ENCODE measurements around the gene PIK3R1. TPM values are rescaled to one million over a fixed set of nuclear protein-coding genes. Genes with fewer than 3 reads are reported as not detected.
A peak's percentile ranks its signal among the peaks of the same experiment; 100 is the strongest.

Gene PIK3R1
- total RNA-seq, 1 donor from 2014 or later = 89.3 TPM

- Histone ChIP-seq H3K27ac (peak overlapping the region; percentile 84 to 86), H3K27me3 (no peaks in the 10 kb centered on the region), H3K9me3 (no peaks in the 10 kb centered on the region), H3K4me1 (peaks cover 26 to 81% of the 10 kb centered on the region in 2 donors), H3K36me3 (no peaks in the 10 kb centered on the region), H3K4me3 (peak overlapping the region in 1 of 2 donors; percentile 2)
- intact Hi-C loops (cut with DNase I) = loop anchor here (5.0 kb wide), 2 partner anchors 49 to 574 kb away; partner anchors contain the start of gene PIK3R1
- TF ChIP-seq CTCF (IDR thresholded peaks at IDR 0.05) = no peak
- DNase-seq (ENCODE audit: low spot score in 2 of 2) = no peak
These were observed 50.9 kb downstream of the PIK3R1 start for GRCh38 chr5:68266457-68266856.

- intact Hi-C loops (cut with DNase I) = loop anchor here (5.0 kb wide), 2 partner anchors 50 to 575 kb away; partner anchors contain the start of gene PIK3R1
- Histone ChIP-seq H3K4me1 (peaks cover 22 to 76% of the 10 kb centered on the region in 2 donors), H3K27me3 (no peaks in the 10 kb centered on the region), H3K4me3 (peak overlapping the region; percentile 2 to 3), H3K9me3 (no peaks in the 10 kb centered on the region), H3K36me3 (no peaks in the 10 kb centered on the region), H3K27ac (peak overlapping the region; percentile 84 to 86)
- no peak for TF ChIP-seq CTCF (IDR thresholded peaks at IDR 0.05)
- DNase-seq (ENCODE audit: low spot score in 2 of 2) = no peak
These were observed 51.5 kb downstream of the PIK3R1 start for GRCh38 chr5:68267066-68267465.

- H3K36me3 ChIP-seq = no peaks in the 10 kb centered on the region
- intact Hi-C loops (cut with DNase I) = loop anchor here (5.0 kb wide), 2 partner anchors 51 to 576 kb away; partner anchors contain the start of gene PIK3R1
- no peaks in the 10 kb centered on the region for H3K9me3 ChIP-seq
- peak overlapping the region; percentile 84 to 86 for H3K27ac ChIP-seq
- peaks cover 21 to 85% of the 10 kb centered on the region in 2 donors for H3K4me1 ChIP-seq
- no peak for TF ChIP-seq CTCF (IDR thresholded peaks at IDR 0.05)
- H3K4me3 ChIP-seq = peak overlapping the region; percentile 27 to 47
- no peak for DNase-seq (ENCODE audit: low spot score in 2 of 2)
- H3K27me3 ChIP-seq = no peaks in the 10 kb centered on the region
These were observed 52.7 kb downstream of the PIK3R1 start for GRCh38 chr5:68268101-68268851.

- Histone ChIP-seq H3K27me3 (no peaks in the 10 kb centered on the region), H3K4me1 (peaks cover 21 to 83% of the 10 kb centered on the region in 2 donors), H3K9me3 (no peaks in the 10 kb centered on the region), H3K27ac (peak overlapping the region; percentile 84 to 86), H3K36me3 (peaks cover 0 to under 1% of the 10 kb centered on the region in 2 donors), H3K4me3 (peak overlapping the region; percentile 19 to 47)
- no peak for TF ChIP-seq CTCF (IDR thresholded peaks at IDR 0.05)
- intact Hi-C loops (cut with DNase I) = loop anchor here (5.0 kb wide), 2 partner anchors 51 to 576 kb away; partner anchors contain the start of gene PIK3R1
- no peak for DNase-seq (ENCODE audit: low spot score in 2 of 2)
These were observed 53.2 kb downstream of the PIK3R1 start for GRCh38 chr5:68268852-68269130.

- no peak overlapping the region for H3K4me3 ChIP-seq
- no peak for DNase-seq (ENCODE audit: low spot score in 2 of 2)
- no peaks in the 10 kb centered on the region for H3K9me3 ChIP-seq
- H3K27me3 ChIP-seq = no peaks in the 10 kb centered on the region
- peaks cover 17 to 75% of the 10 kb centered on the region in 2 donors for H3K4me1 ChIP-seq
- H3K36me3 ChIP-seq = peaks cover 6 to 7% of the 10 kb centered on the region in 2 donors
- peak overlapping the region; percentile 84 to 86 for H3K27ac ChIP-seq
- intact Hi-C loops (cut with DNase I) = loop anchor here (5.0 kb wide), 2 partner anchors 53 to 578 kb away; partner anchors contain the start of gene PIK3R1
- TF ChIP-seq CTCF (IDR thresholded peaks at IDR 0.05) = no peak
These were observed 54.3 kb downstream of the PIK3R1 start for GRCh38 chr5:68269820-68270219.

Measured in ascending aorta (tissue), 2 donors.